Posterior cingulate gyrus (tissue), 11 donors: ENCODE data around the gene SUOX.
"Not testable (repeated sequence)": the region's sequence is repeated elsewhere in the genome, so short reads cannot be mapped to it uniquely, and the experiment has no call there.

Experiments used
- DNase-seq, 10 donors: peaks; one replicate each; pipeline versions ENCODE4 v3.0.0 to v3.0.0-alpha.2; 2020 to 2021; ENCODE audit warnings: mixed read lengths in 3 of 10
- intact Hi-C: fragments of 100-400 bp; cut with DNase I; formaldehyde crosslinking; loops from one replicate; pipeline ENCODE4 v1.15.1; 2023

SUOX gene

GRCh38 chr12:55996715-55997534, at the start of gene SUOX:
TSS of gene SUOX (plus strand) at chr12:55997276. CDS start at chr12:56002222, 4,946 bp downstream.
- intact Hi-C loops, result loop anchor here (1.0 to 5.0 kb wide), 3 partner anchors 10 to 120 kb away; partner anchors contain the start of genes RPL41, RPS26 and ZC3H10
- peak; percentile 94 to 100 (median 98) for DNase-seq

GRCh38 chr12:55955344-55955743, 41.7 kb upstream of the SUOX start:
- DNase-seq, result peak in 1 of 10 donors; percentile 71
- intact Hi-C loops, result no loop called here

GRCh38 chr12:55955800-55956508, 41.1 kb upstream of the SUOX start:
- intact Hi-C loops, result no loop called here
- peak in 1 of 10 donors; percentile 37 for DNase-seq

- DNase-seq, result peak in 1 of 10 donors; percentile 44
- intact Hi-C loops, result no loop called here
These were observed 39.8 kb upstream of the SUOX start for GRCh38 chr12:55957106-55957859.

GRCh38 chr12:55963760-55964159, 33.3 kb upstream of the SUOX start:
- intact Hi-C loops, result no loop called here
- no peak for DNase-seq

GRCh38 chr12:55965240-55965639, 31.8 kb upstream of the SUOX start:
- no peak for DNase-seq
- intact Hi-C loops, result no loop called here

GRCh38 chr12:55965941-55966407, 31.1 kb upstream of the SUOX start, which contains the start of gene PMEL:
TSS of gene PMEL (minus strand) at chr12:55966042. CDS start at chr12:55966011, 31 bp downstream.
- DNase-seq, result no peak
- intact Hi-C loops, result no loop called here

GRCh38 chr12:55966408-55967281, 30.4 kb upstream of the SUOX start, which contains the start of gene CDK2:
TSS of gene CDK2 (plus strand) at chr12:55966830. CDS start at chr12:55967009, 179 bp downstream.
- intact Hi-C loops, result no loop called here
- peak; percentile 61 to 97 (median 85) for DNase-seq

- peak in 1 of 10 donors; percentile 2 for DNase-seq
- intact Hi-C loops, result no loop called here
These were observed 27.7 kb upstream of the SUOX start for GRCh38 chr12:55969356-55969755.

- no peak for DNase-seq
- intact Hi-C loops, result no loop called here
These were observed 26.3 kb upstream of the SUOX start for GRCh38 chr12:55970775-55971174.

- intact Hi-C loops, result no loop called here
These were observed 25.0 kb upstream of the SUOX start for GRCh38 chr12:55972042-55972441.

GRCh38 chr12:55972456-55972855, 24.6 kb upstream of the SUOX start:
- no peak for DNase-seq
- intact Hi-C loops, result no loop called here

More at GRCh38 chr12:55972042-55972441, 25.0 kb upstream of the SUOX start:
- DNase-seq, result peak in 1 of 10 donors; percentile 6

- DNase-seq, result peak in 1 of 10 donors; percentile 11
- intact Hi-C loops, result no loop called here
These were observed 24.0 kb upstream of the SUOX start for GRCh38 chr12:55972911-55973598.

- peak; percentile 97 to 100 (median 99) for DNase-seq
- intact Hi-C loops, result loop anchor here (2.0 kb wide), 1 partner anchor 43 kb away; the partner anchor contains the start of gene DGKA
These were observed 23.3 kb upstream of the SUOX start, which contains the start of gene RAB5B for GRCh38 chr12:55973599-55974307. TSS of gene RAB5B (plus strand) at chr12:55974078. CDS start at chr12:55986961, 12,883 bp downstream.

GRCh38 chr12:55974308-55974730, 22.8 kb upstream of the SUOX start:
- intact Hi-C loops, result loop anchor here (2.0 kb wide), 1 partner anchor 44 kb away; the partner anchor contains the start of gene DGKA
- DNase-seq, result peak in 1 of 10 donors; percentile 8

- intact Hi-C loops, result no loop called here
- DNase-seq, result no peak
These were observed 18.7 kb upstream of the SUOX start for GRCh38 chr12:55978393-55978792.

GRCh38 chr12:55979069-55979468, 18.0 kb upstream of the SUOX start:
- no peak for DNase-seq
- intact Hi-C loops, result no loop called here

- DNase-seq, result peak in 1 of 10 donors; percentile 12
- intact Hi-C loops, result not testable (repeated sequence)
These were observed 15.2 kb upstream of the SUOX start for GRCh38 chr12:55981882-55982281.
